Measurements from ENCODE around the gene DDR2. TPM values are rescaled to one million over a fixed set of nuclear protein-coding genes. Genes with fewer than 3 reads are reported as not detected.

Gene DDR2
- polyA plus RNA-seq, 1 of the 3 experiments (the other 2 are of a cell fraction), result 34.0 TPM

DNA sequence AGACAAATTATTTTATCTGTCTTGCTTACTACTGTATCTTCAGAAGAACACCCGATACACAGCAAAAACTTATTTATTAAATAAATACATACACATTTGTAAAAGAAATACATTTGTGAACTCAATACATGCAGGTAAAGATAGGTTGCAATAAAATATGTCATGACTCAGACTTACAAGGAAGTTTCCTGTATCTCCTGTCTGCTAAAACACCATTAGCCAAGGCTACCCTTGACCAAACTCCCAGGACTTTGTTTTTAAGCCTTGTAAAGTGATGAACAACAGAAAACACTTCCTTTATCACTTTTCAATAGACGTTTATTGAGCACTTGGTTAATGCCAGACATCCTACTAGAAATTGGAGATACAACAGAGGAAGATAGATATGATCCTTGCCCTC lies 101.8 kb downstream of the DDR2 start:
- no peak overlapping the region for H2AFZ ChIP-seq (ENCODE audit: low read depth)

DNA sequence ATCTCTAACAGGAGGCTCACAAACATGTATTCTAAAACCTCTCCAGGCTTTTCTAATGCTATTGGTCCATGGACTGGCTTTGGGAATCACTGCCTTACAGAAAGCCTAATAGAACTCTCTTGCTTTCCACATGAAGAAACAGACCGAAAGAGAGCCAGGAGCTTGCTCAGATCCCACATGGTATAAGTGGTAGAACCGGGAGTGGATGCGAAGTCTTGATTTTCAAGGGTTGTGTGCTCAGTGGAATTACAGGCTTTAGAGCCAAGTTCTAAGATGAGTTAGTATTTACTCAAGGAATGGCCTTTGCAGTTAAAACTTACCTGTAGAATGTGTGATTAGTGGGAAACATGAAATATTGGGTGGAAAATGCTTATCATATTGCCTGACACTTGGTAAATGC lies 103.9 kb downstream of the DDR2 start:
- Histone ChIP-seq H3K36me3 (replicated peaks in 1 of 2; ENCODE audit: control insufficient read depth in 1 of 2, insufficient read depth in 2 of 2, low read length in 1 of 2) (peaks cover 16 to 35% of the 10 kb centered on the region in 2 experiments), H3F3A (replicated peaks; ENCODE audit: insufficient read depth) (peaks cover 13% of the 10 kb centered on the region), H3K9ac (no peak overlapping the region), H4K20me1 (ENCODE audit: insufficient read depth) (peaks cover 18% of the 10 kb centered on the region), H3K79me2 (ENCODE audit: insufficient read depth) (peaks cover 69% of the 10 kb centered on the region), H3K9me3 (no peaks in the 10 kb centered on the region), H3K27me3 (ENCODE audit: insufficient read depth) (no peaks in the 10 kb centered on the region), H2AFZ (ENCODE audit: low read depth) (no peak overlapping the region), H3K4me1 (ENCODE audit: control insufficient read depth in 1 of 2, insufficient read depth in 2 of 2, low read depth in 1 of 2, low read length in 1 of 2) (no peaks in the 10 kb centered on the region; a peak in 1 of 4 replicates), H3K9me2 (no peaks in the 10 kb centered on the region), H3K27ac (ENCODE audit: low read depth in 2 of 2, low read length in 1 of 2) (no peak overlapping the region), H3K4me3 (ENCODE audit: low read depth in 2 of 2, low read length in 1 of 2) (no peak overlapping the region), H3K4me2 (no peak overlapping the region)
- 93% methylated on average over 3 of the region's 3 CpGs for WGBS (ENCODE audit: low lambda C conversion rate)
- TF ChIP-seq RCOR1 (IDR thresholded peaks at IDR 0.05; ENCODE audit: low read length) (no peak), ZBTB33 (IDR thresholded peaks at IDR 0.05; ENCODE audit: borderline replicate concordance, low read depth) (no peak), RAD21 (IDR thresholded peaks at IDR 0.05; ENCODE audit: low read length) (no peak), POLR2AphosphoS5 (IDR thresholded peaks at IDR 0.05; ENCODE audit: low read depth, low read length) (no peak), REST (IDR thresholded peaks at IDR 0.05; ENCODE audit: low read depth, low read length) (no peak), MEF2A (IDR thresholded peaks at IDR 0.05; ENCODE audit: borderline replicate concordance, low read depth) (no peak), TCF12 (IDR thresholded peaks at IDR 0.05) (no peak), TEAD4 (IDR thresholded peaks at IDR 0.05; ENCODE audit: borderline replicate concordance, insufficient read depth) (no peak), MXI1 (IDR thresholded peaks at IDR 0.05; ENCODE audit: low read depth, low read length) (no peak), JUND (IDR thresholded peaks at IDR 0.05) (no peak), GABPA (IDR thresholded peaks at IDR 0.05; ENCODE audit: low read depth) (no peak), RXRA (IDR thresholded peaks at IDR 0.05; ENCODE audit: borderline replicate concordance, low read depth) (no peak), TAF1 (IDR thresholded peaks at IDR 0.05; ENCODE audit: borderline replicate concordance, low read depth, low read length) (no peak), YY1 (IDR thresholded peaks at IDR 0.05; ENCODE audit: low read depth) (no peak), NFIC (IDR thresholded peaks at IDR 0.05; ENCODE audit: borderline replicate concordance) (no peak), IRF3 (IDR thresholded peaks at IDR 0.05; ENCODE audit: low read depth, low read length) (no peak), FOXM1 (IDR thresholded peaks at IDR 0.05; ENCODE audit: low read depth) (no peak)
- TF ChIP-seq, protein P1, sequence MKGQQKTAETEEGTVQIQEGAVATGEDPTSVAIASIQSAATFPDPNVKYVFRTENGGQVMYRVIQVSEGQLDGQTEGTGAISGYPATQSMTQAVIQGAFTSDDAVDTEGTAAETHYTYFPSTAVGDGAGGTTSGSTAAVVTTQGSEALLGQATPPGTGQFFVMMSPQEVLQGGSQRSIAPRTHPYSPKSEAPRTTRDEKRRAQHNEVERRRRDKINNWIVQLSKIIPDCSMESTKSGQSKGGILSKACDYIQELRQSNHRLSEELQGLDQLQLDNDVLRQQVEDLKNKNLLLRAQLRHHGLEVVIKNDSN (IDR thresholded peaks at IDR 0.05; ENCODE audit: borderline replicate concordance, low read depth), result no peak
- TF ChIP-seq, protein P2, sequence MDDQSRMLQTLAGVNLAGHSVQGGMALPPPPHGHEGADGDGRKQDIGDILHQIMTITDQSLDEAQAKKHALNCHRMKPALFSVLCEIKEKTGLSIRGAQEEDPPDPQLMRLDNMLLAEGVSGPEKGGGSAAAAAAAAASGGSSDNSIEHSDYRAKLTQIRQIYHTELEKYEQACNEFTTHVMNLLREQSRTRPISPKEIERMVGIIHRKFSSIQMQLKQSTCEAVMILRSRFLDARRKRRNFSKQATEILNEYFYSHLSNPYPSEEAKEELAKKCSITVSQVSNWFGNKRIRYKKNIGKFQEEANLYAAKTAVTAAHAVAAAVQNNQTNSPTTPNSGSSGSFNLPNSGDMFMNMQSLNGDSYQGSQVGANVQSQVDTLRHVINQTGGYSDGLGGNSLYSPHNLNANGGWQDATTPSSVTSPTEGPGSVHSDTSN (IDR thresholded peaks at IDR 0.05), result no peak
- DNase-seq, result no peak
- CTCF ChIA-PET, result no interaction called here
- POLR2A ChIA-PET, result no interaction called here

More for the DNA sequence above, 101.8 kb downstream of the DDR2 start:
- Histone ChIP-seq H3K9ac (no peak overlapping the region), H3K4me3 (ENCODE audit: low read depth in 2 of 2, low read length in 1 of 2) (no peak overlapping the region), H3K36me3 (replicated peaks in 1 of 2; ENCODE audit: control insufficient read depth in 1 of 2, insufficient read depth in 2 of 2, low read length in 1 of 2) (peaks cover 18 to 40% of the 10 kb centered on the region in 2 experiments), H4K20me1 (ENCODE audit: insufficient read depth) (peaks cover 30% of the 10 kb centered on the region), H3K9me3 (no peaks in the 10 kb centered on the region), H3K27me3 (ENCODE audit: insufficient read depth) (no peaks in the 10 kb centered on the region), H3K79me2 (ENCODE audit: insufficient read depth) (peaks cover 72% of the 10 kb centered on the region), H3K27ac (ENCODE audit: low read depth in 2 of 2, low read length in 1 of 2) (no peak overlapping the region), H3K9me2 (no peaks in the 10 kb centered on the region), H3F3A (replicated peaks; ENCODE audit: insufficient read depth) (peaks cover 9% of the 10 kb centered on the region), H3K4me1 (ENCODE audit: control insufficient read depth in 1 of 2, insufficient read depth in 2 of 2, low read depth in 1 of 2, low read length in 1 of 2) (no peaks in the 10 kb centered on the region; a peak in 1 of 4 replicates), H3K4me2 (no peak overlapping the region)
- no peak for TF ChIP-seq TAF1 (IDR thresholded peaks at IDR 0.05; ENCODE audit: borderline replicate concordance, low read depth, low read length)
- no peak for TF ChIP-seq SIN3A (IDR thresholded peaks at IDR 0.05; ENCODE audit: borderline replicate concordance, low read depth, low read length)
- TF ChIP-seq GATA2 (CRISPR knock-in tag; IDR thresholded peaks at IDR 0.05), result no peak
- no peak for TF ChIP-seq TCF12 (IDR thresholded peaks at IDR 0.05)
- no peak for TF ChIP-seq MEF2A (IDR thresholded peaks at IDR 0.05; ENCODE audit: borderline replicate concordance, low read depth)
- TF ChIP-seq FOXM1 (IDR thresholded peaks at IDR 0.05; ENCODE audit: low read depth), result no peak
- TF ChIP-seq TEAD4 (IDR thresholded peaks at IDR 0.05; ENCODE audit: borderline replicate concordance, insufficient read depth), result no peak
- no peak for TF ChIP-seq RAD21 (IDR thresholded peaks at IDR 0.05; ENCODE audit: low read length)
- DNase-seq, result no peak
- CTCF ChIA-PET, result no interaction called here
- POLR2A ChIA-PET, result no interaction called here
- 79% methylated on average over 2 of the region's 2 CpGs for WGBS (ENCODE audit: low lambda C conversion rate)
